SU-DHL-6 (cell line): Measurements from ENCODE around the gene MAP4K2.

Source experiments
- EZH2phosphoT487 ChIP-seq: fragments of 200-600 bp; sonication (generic), shearing (Covaris generic); conservative IDR thresholded peaks from 2 replicates; pipeline ENCODE4 v1.6.1; 2018; ENCODE audit warnings: mild to moderate bottlenecking, antibody characterized with exemption, low read length, moderate library complexity, mixed read lengths
- TF ChIP-seq, protein P1 (sequence below): fragments of 200-600 bp; sonication (generic); IDR thresholded peaks from one replicate; pipeline ENCODE4 v1.5.1; 2017; ENCODE audit warnings: antibody characterized with exemption, mild to moderate bottlenecking, low read length, moderate library complexity; ENCODE audit not compliant: insufficient read depth, poor library complexity, severe bottlenecking

GRCh38 chr11:64814712-64815187 lies 11.7 kb upstream of the MAP4K2 start:
- TF ChIP-seq, protein P1, sequence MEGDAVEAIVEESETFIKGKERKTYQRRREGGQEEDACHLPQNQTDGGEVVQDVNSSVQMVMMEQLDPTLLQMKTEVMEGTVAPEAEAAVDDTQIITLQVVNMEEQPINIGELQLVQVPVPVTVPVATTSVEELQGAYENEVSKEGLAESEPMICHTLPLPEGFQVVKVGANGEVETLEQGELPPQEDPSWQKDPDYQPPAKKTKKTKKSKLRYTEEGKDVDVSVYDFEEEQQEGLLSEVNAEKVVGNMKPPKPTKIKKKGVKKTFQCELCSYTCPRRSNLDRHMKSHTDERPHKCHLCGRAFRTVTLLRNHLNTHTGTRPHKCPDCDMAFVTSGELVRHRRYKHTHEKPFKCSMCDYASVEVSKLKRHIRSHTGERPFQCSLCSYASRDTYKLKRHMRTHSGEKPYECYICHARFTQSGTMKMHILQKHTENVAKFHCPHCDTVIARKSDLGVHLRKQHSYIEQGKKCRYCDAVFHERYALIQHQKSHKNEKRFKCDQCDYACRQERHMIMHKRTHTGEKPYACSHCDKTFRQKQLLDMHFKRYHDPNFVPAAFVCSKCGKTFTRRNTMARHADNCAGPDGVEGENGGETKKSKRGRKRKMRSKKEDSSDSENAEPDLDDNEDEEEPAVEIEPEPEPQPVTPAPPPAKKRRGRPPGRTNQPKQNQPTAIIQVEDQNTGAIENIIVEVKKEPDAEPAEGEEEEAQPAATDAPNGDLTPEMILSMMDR, result no peak
- no peak for TF ChIP-seq EZH2phosphoT487
